GM18508 (cell line): ENCODE measurements around the gene TMEM135.
"Not testable (repeated sequence)": the region's sequence is repeated elsewhere in the genome, so short reads cannot be mapped to it uniquely, and the experiment has no call there.

Source experiments
- ATAC-seq: cut with Tn5 transposase; IDR thresholded peaks from one replicate; pipeline ENCODE4 v1.9.1; 2021; ENCODE audit warnings: moderate number of reproducible peaks; ENCODE audit not compliant: insufficient read depth, unreplicated experiment

TMEM135 gene

GRCh38 chr11:87019613-87020271, 18.0 kb upstream of the TMEM135 start:
- no peak for ATAC-seq

- ATAC-seq = no peak
Observed at GRCh38 chr11:87020336-87020735, 17.4 kb upstream of the TMEM135 start.

GRCh38 chr11:87020764-87021365, 16.9 kb upstream of the TMEM135 start:
- ATAC-seq = no peak

- peak; percentile 92 for ATAC-seq
Observed at GRCh38 chr11:87022254-87022653, 15.5 kb upstream of the TMEM135 start.

- no peak for ATAC-seq
Observed at GRCh38 chr11:87022738-87023137, 15.0 kb upstream of the TMEM135 start.

- not testable (repeated sequence) for ATAC-seq
Observed at GRCh38 chr11:87026415-87026814, 11.3 kb upstream of the TMEM135 start.

GRCh38 chr11:87030458-87031054, 7.2 kb upstream of the TMEM135 start:
- no peak for ATAC-seq

- no peak for ATAC-seq
Observed at GRCh38 chr11:87031433-87032170, 6.1 kb upstream of the TMEM135 start.

GRCh38 chr11:87033561-87033960, 4.2 kb upstream of the TMEM135 start:
- no peak for ATAC-seq

- ATAC-seq = no peak
Observed at GRCh38 chr11:87035976-87036583, 1.7 kb upstream of the TMEM135 start.

GRCh38 chr11:87036756-87037449, 831 bp upstream of the TMEM135 start:
- ATAC-seq = no peak

- no peak for ATAC-seq
Observed at GRCh38 chr11:87038235-87038977, 672 bp downstream of the TMEM135 start.

GRCh38 chr11:87039371-87039770, 1.6 kb downstream of the TMEM135 start:
- ATAC-seq = no peak

- ATAC-seq = no peak
Observed at GRCh38 chr11:87043894-87044293, 6.2 kb downstream of the TMEM135 start.

GRCh38 chr11:87046824-87047223, 9.1 kb downstream of the TMEM135 start:
- ATAC-seq = no peak

GRCh38 chr11:87056091-87056490, 18.4 kb downstream of the TMEM135 start:
- no peak for ATAC-seq

- no peak for ATAC-seq
Observed at GRCh38 chr11:87057749-87058148, 20.0 kb downstream of the TMEM135 start.

GRCh38 chr11:87059596-87060390, 22.1 kb downstream of the TMEM135 start:
- no peak for ATAC-seq

GRCh38 chr11:87061766-87062165, 24.0 kb downstream of the TMEM135 start:
- ATAC-seq = no peak
